HS-27A (cell line): ENCODE data around the gene THUMPD3.

Experiments
- DNase-seq: peaks from one replicate; pipeline ENCODE4 v3.0.0-alpha.2; 2012; ENCODE audit warnings: low read depth, missing footprints

THUMPD3 gene

GRCh38 chr3:9362731-9363530, at the start of gene THUMPD3:
TSS of gene THUMPD3 (plus strand) at chr3:9363054. CDS start at chr3:9365069, 2,015 bp downstream.
- peak; percentile 87 for DNase-seq

DNA sequence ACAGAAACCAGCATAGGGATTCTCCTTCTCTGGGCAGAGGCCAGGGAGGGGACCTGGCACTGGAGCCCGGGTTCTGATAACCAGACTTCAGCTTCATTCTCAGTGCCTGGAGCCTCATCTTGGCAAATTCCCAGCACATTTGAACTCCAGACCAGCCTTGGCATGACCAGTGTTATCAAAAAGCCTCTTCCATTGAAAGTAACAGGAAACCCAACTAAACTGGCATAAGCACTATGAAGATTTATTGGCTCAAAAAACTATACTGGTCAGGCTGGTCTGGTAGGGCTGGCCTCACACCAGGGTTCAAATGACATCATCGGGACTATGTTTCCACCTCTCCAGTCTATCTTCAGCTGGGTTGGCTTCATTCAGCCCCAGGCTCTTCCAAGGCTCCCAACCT, 48.1 kb upstream of the THUMPD3 start:
- no peak for DNase-seq

DNA sequence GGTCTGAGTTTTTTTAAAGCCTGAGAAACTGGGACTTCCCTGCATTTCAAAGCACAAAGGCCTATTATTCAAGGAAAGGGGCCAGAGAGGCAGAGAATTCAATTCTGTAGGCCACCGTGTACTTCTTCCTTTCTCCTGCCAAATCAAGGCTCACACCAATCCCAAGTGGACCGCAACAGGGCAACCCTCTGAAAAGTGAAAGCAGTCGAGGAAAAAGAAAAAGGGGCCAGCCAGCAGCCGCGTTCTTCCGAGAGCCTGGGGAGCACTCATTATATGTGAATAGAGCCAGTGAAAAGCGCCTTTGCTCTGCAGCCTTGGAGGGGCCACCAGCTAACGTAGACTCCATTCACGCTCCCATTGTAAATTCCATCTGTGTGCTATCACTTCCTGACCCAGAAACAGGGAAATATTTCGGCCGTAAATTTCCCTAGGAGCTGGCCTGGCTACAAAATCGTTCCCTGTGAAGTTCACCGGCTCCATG, 45.9 kb upstream of the THUMPD3 start:
- no peak for DNase-seq

- no peak for DNase-seq
Measured at GRCh38 chr3:9322780-9323179, 40.1 kb upstream of the THUMPD3 start.

GRCh38 chr3:9324944-9325343, 37.9 kb upstream of the THUMPD3 start:
- DNase-seq: no peak

DNA sequence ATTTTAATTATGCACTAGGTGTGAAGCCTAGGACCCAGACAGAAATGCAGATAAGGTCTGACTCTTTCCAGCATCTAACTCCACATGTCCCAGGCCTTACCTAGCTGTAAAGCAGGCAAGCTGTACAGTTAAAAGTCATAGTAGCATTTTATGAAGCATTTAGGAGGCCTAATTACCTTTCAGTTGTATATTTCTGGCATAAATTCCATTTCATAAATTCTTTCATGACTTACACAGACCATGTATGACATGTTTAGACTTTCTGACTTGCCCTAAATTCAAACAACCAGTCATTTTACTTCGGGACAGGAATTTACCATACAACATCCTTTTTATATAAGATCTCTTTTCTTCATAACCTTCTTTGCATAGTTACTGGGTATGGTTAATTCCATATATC, 35.3 kb upstream of the THUMPD3 start:
- no peak for DNase-seq

DNA sequence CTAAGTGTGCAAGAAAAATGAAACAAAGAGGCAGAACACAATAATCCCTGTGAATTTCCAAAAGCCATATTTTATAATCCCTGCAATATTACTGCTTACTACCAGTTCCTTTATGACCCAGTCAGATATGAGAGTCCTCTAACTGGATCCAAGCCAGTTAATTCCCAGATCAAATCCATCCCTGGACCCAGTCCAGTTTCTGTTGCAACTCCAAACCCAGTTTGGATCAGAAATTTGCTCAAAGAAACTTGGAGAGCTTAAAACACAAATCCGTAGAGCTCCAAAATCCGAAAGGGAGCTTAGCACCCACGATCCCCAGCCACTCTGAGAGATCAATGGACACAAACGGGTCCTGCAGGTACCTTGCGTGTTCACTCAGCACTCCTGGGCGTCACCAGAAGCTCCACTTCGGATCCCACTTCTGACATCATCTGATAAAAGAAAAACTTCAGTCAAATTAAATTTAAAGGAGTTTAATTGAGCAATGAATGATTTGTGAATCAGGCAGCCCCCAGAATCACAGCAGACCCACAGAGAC, 32.6 kb upstream of the THUMPD3 start:
- no peak for DNase-seq

DNA sequence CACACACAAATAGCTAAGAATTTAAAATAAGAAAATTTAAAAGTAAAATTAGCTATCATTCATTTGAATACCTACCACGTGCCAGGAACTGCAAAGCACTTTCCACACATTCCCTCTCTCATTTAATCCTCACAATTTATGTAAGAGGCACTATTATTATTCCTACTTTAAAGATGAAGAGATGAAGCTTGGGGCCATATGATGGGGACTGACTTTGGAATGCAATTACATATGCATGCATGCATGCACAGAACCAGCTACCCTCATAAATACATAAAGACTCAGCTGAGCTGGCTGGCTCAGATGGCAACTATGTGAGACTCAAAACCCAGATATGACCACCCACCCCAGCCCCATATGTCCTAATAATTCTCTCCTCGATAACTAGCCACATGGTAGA, 31.7 kb upstream of the THUMPD3 start:
- DNase-seq: no peak

- no peak for DNase-seq
Measured at GRCh38 chr3:9332250-9333030, 30.4 kb upstream of the THUMPD3 start.

DNA sequence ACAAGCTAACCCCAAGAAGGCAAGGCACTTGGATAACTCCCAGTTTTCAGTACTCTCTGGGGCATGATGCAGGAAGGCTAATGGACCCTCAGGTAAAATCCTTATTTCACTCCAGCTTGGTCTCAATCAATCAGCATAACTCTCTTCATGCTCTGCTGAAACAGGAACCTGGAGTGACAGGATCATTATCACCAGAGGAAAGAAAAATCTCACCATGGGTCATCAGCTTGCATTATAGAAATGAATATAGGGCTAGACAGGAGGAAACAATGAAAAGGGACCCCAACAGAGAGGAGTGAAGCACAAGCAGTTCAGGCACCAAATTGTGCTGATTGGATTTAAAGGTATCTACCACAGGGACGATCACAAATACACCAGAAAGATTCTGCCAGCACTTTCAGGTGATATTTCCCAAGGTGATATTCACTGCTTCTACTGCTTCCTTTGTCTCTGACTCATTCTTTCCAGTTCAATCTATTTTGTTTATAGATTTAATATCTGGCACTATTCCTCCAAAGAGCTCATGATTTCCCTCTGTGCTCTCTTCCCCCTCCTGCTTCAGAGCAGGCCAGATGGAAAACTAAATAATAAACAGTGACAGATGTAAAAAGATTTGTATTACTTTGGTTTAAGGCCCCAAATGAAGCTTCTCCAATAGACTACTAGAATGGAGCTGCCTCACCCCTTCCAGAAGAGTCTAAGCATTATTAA, 22.9 kb upstream of the THUMPD3 start:
- no peak for DNase-seq

DNA sequence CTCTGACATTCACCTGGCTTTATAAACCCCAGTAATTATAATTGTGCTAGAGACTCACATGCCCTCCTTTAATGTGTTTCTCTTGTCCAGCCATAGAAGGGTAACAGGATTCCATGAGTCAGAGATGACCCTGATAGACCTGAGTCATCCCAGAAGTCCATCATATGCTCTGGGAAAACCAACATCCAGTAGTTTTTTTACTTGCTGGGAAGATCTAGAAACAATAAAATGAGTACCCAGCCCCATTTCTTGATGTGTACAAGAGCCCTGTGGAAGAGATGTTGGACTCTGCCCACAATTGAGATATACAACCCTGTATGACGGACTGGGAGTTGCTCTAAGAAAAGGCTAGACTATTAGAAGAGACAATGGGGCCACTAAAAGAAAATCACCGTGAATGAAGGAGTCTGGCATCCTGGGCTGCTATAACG, 22.4 kb upstream of the THUMPD3 start:
- DNase-seq: peak; percentile 45

DNA sequence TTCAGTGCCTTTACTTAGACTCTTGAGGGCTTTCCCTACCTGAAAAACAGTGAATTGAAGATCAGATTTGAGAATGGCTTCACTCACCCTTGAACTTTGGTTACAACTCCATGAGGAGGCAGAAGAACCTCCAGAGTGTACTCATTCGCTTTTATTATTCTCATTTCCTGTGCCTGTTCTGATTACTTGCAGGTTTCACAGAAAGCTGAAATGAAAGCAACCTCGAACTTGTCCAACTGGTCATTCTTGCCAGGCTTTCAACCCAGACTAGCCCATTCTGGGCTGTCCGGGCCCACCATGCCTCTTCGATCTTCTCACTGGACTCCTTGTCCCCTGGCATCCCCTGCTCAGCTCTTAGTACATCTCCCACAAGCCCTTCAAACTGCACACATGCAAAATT, 20.2 kb upstream of the THUMPD3 start:
- DNase-seq: no peak

DNA sequence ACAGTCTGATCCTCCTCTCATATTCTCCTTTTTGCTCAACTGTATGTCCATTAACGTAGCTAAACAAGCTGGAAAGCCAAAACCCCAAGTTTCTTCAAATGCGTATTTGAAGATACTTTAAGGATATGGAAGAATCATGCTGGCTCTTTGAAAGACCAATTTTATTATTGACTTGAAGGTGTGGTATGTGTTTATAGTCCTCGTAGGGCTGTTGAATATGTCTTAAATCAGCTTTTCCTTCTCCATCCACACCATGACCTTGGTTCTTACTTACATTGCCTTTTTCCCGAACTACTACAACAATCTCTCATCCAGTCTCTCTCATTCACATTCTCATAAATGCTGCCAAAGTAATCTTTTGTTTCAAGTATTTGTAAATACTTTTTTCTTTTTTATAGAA, 19.7 kb upstream of the THUMPD3 start:
- no peak for DNase-seq

- DNase-seq: no peak
Measured at GRCh38 chr3:9345041-9345440, 17.8 kb upstream of the THUMPD3 start.

DNA sequence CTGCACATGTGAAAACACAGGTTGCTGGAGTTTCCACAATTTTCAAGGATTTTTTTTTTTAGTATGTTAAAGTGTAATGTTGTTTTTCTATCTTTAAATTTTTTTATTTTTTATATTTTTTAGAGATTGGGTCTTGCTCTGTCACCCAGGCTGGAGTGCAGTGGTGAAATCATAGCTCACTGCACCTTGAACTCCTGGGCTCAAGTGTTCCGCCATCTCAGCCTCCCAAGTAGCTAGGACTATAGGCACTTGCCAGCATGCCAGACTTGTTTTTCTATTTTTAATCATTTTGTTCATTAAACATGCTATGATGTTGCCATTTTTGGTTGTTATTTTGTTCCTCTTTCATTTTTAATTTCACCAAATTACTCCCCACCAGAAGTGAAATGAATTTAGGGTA, 16.7 kb upstream of the THUMPD3 start:
- no peak for DNase-seq

GRCh38 chr3:9347081-9347480, 15.8 kb upstream of the THUMPD3 start:
- no peak for DNase-seq

DNA sequence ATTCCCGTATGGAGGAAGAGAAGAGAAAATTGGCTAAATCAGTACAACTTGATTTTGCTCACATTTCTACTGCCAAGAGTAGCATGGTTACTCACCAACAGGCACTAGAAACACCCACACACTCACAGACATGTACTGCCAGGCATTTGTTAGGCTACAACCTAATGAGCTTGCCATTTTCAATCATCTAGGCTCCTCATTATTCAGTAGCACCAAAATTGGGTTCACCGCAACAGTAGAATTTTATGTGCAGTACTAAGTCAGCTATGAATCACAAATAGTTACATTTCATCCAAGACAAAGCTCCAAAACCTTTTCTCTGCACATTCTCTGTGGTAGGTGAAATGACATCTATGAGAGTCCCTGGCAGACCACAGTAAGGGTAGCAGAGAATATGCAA, 15.0 kb upstream of the THUMPD3 start:
- no peak for DNase-seq

- peak; percentile 54 for DNase-seq
Measured at GRCh38 chr3:9349321-9350117, 13.3 kb upstream of the THUMPD3 start.

DNA sequence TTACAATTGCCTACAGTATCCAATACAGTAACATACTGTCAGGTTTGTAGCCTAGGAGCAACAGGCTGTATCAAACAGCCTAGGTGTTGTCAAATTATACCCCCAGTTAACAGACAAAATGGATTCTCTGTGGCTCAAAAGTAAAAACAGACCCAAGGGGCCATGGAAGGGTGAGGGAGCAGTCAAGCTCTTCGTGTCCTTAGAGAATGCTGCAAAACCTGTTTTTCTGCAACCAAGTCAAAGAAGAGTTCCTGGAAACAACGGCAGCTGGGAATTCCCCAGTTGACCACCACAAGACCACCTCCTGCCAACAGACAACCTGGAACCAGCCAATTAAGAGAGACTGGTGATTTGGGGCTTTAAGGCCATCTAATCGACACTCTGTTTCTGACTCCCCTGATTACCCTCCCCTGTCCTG, 11.1 kb upstream of the THUMPD3 start:
- DNase-seq: no peak

DNA sequence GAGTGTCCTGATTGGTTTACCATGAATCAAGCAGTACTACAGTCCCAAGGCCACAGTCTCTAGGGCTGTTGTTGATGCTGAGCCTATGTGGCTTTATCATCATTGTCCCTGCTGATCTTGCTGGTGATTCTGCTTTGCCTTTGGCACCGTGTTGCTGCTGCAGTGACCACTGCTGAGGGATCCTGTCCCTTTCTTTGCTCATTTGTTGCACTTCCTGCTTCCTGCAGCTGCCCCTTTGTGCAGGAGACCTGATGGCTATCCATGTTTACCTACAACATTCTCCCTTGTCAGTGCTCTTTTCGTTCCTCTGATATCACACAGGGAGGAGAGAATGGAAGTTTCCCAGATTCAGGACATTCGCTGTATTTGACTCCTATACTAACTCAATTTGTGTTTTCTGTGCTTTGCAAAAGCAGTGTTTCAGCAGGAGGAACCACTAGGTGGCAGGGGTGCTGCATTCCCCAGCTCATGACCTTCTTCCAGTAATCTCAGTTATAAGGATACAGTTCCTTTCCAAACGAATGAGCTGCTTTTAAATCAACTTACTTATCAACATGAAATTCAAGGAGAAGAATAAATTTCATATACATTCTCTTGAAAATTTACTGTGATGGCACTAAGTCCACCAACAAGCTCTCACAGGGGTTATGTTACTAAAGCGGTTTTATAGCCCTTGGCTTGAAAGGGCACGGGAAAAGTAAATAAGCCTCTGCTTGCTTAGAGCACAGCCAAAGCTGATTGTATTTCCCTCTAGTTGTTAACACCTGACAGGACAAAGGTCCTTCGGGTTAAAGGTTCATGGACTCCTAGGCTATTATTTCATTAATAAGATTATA, 9.7 kb upstream of the THUMPD3 start:
- no peak for DNase-seq
